HepG2 (cell line): ENCODE data around the gene CEP162. TPM values are rescaled to one million over a fixed set of nuclear protein-coding genes. Genes with fewer than 3 reads are reported as not detected.

Source experiments
- ATAC-seq: fragments of 200-7000 bp; cut with Tn5 transposase; 3 replicates; pipeline ENCODE4 v1.9.1; 2020; ENCODE audit warnings: mild to moderate bottlenecking, moderate library complexity
- BruUV-seq: library from RNA; stranded (reverse); fragments of 400-500 nt; replicated peaks from 2 replicates; lab custom pipeline; 2021; lab: Mats Ljungman, UMichigan
- CTCF ChIA-PET: fragments of 300-600 bp; formaldehyde crosslinking; extraction: SDS; loops from one replicate; lab custom pipeline; 2021; ENCODE audit warnings: low total read pairs, inconsistent platforms, low intra/inter-chr PET ratio; lab: Yijun Ruan, JAX
- POLR2A ChIA-PET: fragments of 350-600 bp; sonication (Branson Sonifier 250); formaldehyde crosslinking; loops from one replicate; lab custom pipeline; 2020; ENCODE audit warnings: antibody characterized with exemption, inconsistent platforms; lab: Yijun Ruan, JAX
- DNase-seq: peaks from one replicate; pipeline ENCODE4 v3.0.0-alpha.2; 2015; ENCODE audit warnings: low spot score
- FAIRE-seq: peaks from 3 replicates; lab custom pipeline; 2011; peaks lifted over from hg19 to GRCh38; lab: Jason Lieb, UNC
- H2AFZ ChIP-seq: one replicate; pipeline ENCODE4 v1.6.1; 2011; ENCODE audit warnings: low read length, inconsistent platforms
- H3K27ac ChIP-seq: fragments of 300-600 bp; 3 replicates; pipeline ENCODE4 v1.8.0; 2011; ENCODE audit warnings: mixed run types, mild to moderate bottlenecking, mixed read lengths, low read length, inconsistent platforms; ENCODE audit not compliant: insufficient read depth; ENCODE audit errors: extremely low read length
- H3K27me3 ChIP-seq, 2 experiments: fragments of 200-600 bp in 1 of 2; 2 replicates in 1 of 2; 3 replicates in 1 of 2; pipeline versions ENCODE4 v1.6.0 to v1.8.0; 2011; ENCODE audit warnings: low read length in 2 of 2, mild to moderate bottlenecking in 2 of 2, moderate library complexity in 2 of 2, inconsistent platforms in 1 of 2; ENCODE audit not compliant: insufficient read depth in 2 of 2, control insufficient read depth in 1 of 2
- H3K36me3 ChIP-seq, 2 experiments: fragments of 200-600 bp in 1 of 2; replicated peaks in 1 of 2; 2 replicates in 1 of 2; 3 replicates in 1 of 2; pipeline versions ENCODE4 v1.5.1 to v1.8.0; 2011; ENCODE audit warnings: low read length in 2 of 2, inconsistent platforms in 1 of 2; ENCODE audit not compliant: insufficient read depth in 2 of 2, control insufficient read depth in 1 of 2
- H3K4me1 ChIP-seq: 2 replicates; pipeline ENCODE4 v1.5.1; 2012; ENCODE audit warnings: low read length, inconsistent platforms; ENCODE audit not compliant: insufficient read depth
- H3K4me2 ChIP-seq: 2 replicates; pipeline ENCODE4 v1.6.0; 2011; ENCODE audit warnings: low read depth, low read length, inconsistent platforms
- H3K4me3 ChIP-seq, 3 experiments: fragments of 200-600 bp in 1 of 3; sonication (generic), shearing (Covaris generic) in 1 of 3; replicated peaks in 1 of 3; 2 replicates each; pipeline ENCODE4 v1.5.1; 2011 to 2016; ENCODE audit warnings: low read length in 3 of 3, inconsistent platforms in 2 of 3, low read depth in 2 of 3, mild to moderate bottlenecking in 2 of 3, control low read depth in 1 of 3, mixed read lengths in 1 of 3; ENCODE audit not compliant: insufficient read depth in 1 of 3
- H3K79me2 ChIP-seq: one replicate; pipeline ENCODE4 v1.6.1; 2011; ENCODE audit warnings: low read length, inconsistent platforms; ENCODE audit not compliant: insufficient read depth
- H3K9ac ChIP-seq: 2 replicates; pipeline ENCODE4 v1.6.0; 2011; ENCODE audit warnings: mild to moderate bottlenecking, low read depth, low read length, inconsistent platforms; ENCODE audit not compliant: insufficient read depth
- H3K9me3 ChIP-seq: 2 replicates; pipeline ENCODE4 v1.5.1; 2012; ENCODE audit warnings: mild to moderate bottlenecking, low read length
- H4K20me1 ChIP-seq: 2 replicates; pipeline ENCODE4 v1.6.0; 2011; ENCODE audit warnings: inconsistent platforms, mild to moderate bottlenecking, low read length, moderate library complexity; ENCODE audit not compliant: insufficient read depth
- AHR ChIP-seq: IDR thresholded peaks from 2 replicates; pipeline ENCODE4 v1.6.1; 2018; ENCODE audit warnings: missing genetic modification reagents, missing compliant biosample characterization
- ATAD3A ChIP-seq: sonication (generic); formaldehyde crosslinking; IDR thresholded peaks from 2 replicates; pipeline ENCODE4 v1.4.0; 2020; ENCODE audit warnings: missing genetic modification reagents
- GABPA ChIP-seq, 2 experiments: IDR thresholded peaks; 2 replicates each; pipeline ENCODE4 v1.6.1; 2011 to 2016; ENCODE audit warnings: low read depth in 2 of 2, low read length in 1 of 2, missing biosample characterization in 1 of 2, missing genetic modification characterization in 1 of 2
- HNRNPH1 ChIP-seq: fragments of 200-400 bp; formaldehyde crosslinking; optimal IDR thresholded peaks from 2 replicates; pipeline ENCODE3; 2017; ENCODE audit warnings: mild to moderate bottlenecking, low read depth, low read length
- HNRNPUL1 ChIP-seq: fragments of 200-400 bp; formaldehyde crosslinking; IDR thresholded peaks from 2 replicates; pipeline ENCODE4 v1.6.1; 2017; ENCODE audit warnings: low read depth, mild to moderate bottlenecking, low read length, moderate library complexity
- NFYC ChIP-seq: IDR thresholded peaks from 2 replicates; pipeline ENCODE4 v1.6.1; 2016; ENCODE audit warnings: missing genetic modification reagents, missing compliant biosample characterization
- SRSF9 ChIP-seq: fragments of 200-400 bp; formaldehyde crosslinking; IDR thresholded peaks from 2 replicates; pipeline ENCODE4 v1.6.1; 2018; ENCODE audit warnings: borderline replicate concordance, mild to moderate bottlenecking, low read depth, low read length; ENCODE audit not compliant: insufficient read depth, poor library complexity, severe bottlenecking
- ZBTB38 ChIP-seq: sonication (generic); formaldehyde crosslinking; IDR thresholded peaks from 2 replicates; pipeline ENCODE4 v1.5.1; 2020; ENCODE audit warnings: mild to moderate bottlenecking, missing genetic modification reagents
- ZNF256 ChIP-seq: sonication (generic); formaldehyde crosslinking; conservative IDR thresholded peaks from 2 replicates; pipeline ENCODE4 v1.4.0; 2020; ENCODE audit warnings: missing genetic modification reagents
- ZNF496 ChIP-seq: sonication (generic); formaldehyde crosslinking; IDR thresholded peaks from 2 replicates; pipeline ENCODE4 v1.8.1; 2023; ENCODE audit warnings: mild to moderate bottlenecking, moderate library complexity, missing genetic modification reagents; ENCODE audit not compliant: insufficient replicate concordance
- ZNF543 ChIP-seq: sonication (generic); formaldehyde crosslinking; IDR thresholded peaks from 2 replicates; pipeline ENCODE4 v1.4.0; 2020; ENCODE audit warnings: mild to moderate bottlenecking, missing genetic modification reagents
- ZNF709 ChIP-seq: sonication (generic); formaldehyde crosslinking; IDR thresholded peaks from 2 replicates; pipeline ENCODE4 v1.5.0; 2020; ENCODE audit warnings: mild to moderate bottlenecking, missing genetic modification reagents
- ZNF766 ChIP-seq: sonication (generic); formaldehyde crosslinking; IDR thresholded peaks from 2 replicates; pipeline ENCODE4 v1.5.0; 2020; ENCODE audit warnings: missing genetic modification reagents, borderline replicate concordance
- WGBS: methylation state at CpG from one replicate; pipeline ENCODE4 v1.1.6; 2017; ENCODE audit warnings: low lambda C conversion rate; 5-methylcytosine and 5-hydroxymethylcytosine counted together
- in situ Hi-C: cut with HindIII; loops from 2 replicates; pipeline ENCODE4 v1.10.0; 2017; ENCODE audit warnings: low pct_unique_long_range_greater_than_20kb; ENCODE audit not compliant: extremely low pct_ligation_motif_present
- intact Hi-C: fragments of 100-400 bp; cut with micrococcal nuclease; formaldehyde crosslinking; loops from one replicate; pipeline ENCODE4 v1.10.0; 2022; ENCODE audit not compliant: unreplicated experiment
- polyA plus RNA-seq, 8 experiments: library from polyadenylated mRNA; depleted of rRNA in 3 of 8; stranded (reverse) in 7 of 8; unstranded in 1 of 8; fragments of >200 nt; fragmentation: Illumina TruSeq in 4 of 8; extraction: Trizol in 4 of 8; gene quantifications; 2 replicates each; pipeline versions ENCODE4 v1.2.1 to v1.2.3, GENCODE V29; 2011 to 2016; ENCODE audit warnings: low read depth in 4 of 8, missing spikeins in 1 of 8, mixed read lengths in 1 of 8; ENCODE audit not compliant: insufficient read depth in 1 of 8
- total RNA-seq, 5 experiments: library from RNA; depleted of rRNA; stranded (reverse); fragments of >200 nt; fragmentation: Illumina TruSeq; extraction: Trizol; gene quantifications; 2 replicates each; pipeline ENCODE4 v1.2.3, GENCODE V29; 2016; ENCODE audit warnings: low read depth in 1 of 5
- TF ChIP-seq, protein P1 (sequence below): sonication (generic); formaldehyde crosslinking; IDR thresholded peaks from 2 replicates; pipeline ENCODE4 v1.4.0; 2020; ENCODE audit warnings: missing genetic modification reagents
- TF ChIP-seq, protein P2 (sequence below): sonication (generic); formaldehyde crosslinking; conservative IDR thresholded peaks from 2 replicates; pipeline ENCODE4 v1.4.0; 2020; ENCODE audit warnings: missing genetic modification reagents

CEP162 gene
- total and polyA plus RNA-seq, 2 of the 13 experiments (the other 11 are each of a cell fraction or from before 2014, with no cell fraction given) = 0.50 to 7.9 TPM

DNA sequence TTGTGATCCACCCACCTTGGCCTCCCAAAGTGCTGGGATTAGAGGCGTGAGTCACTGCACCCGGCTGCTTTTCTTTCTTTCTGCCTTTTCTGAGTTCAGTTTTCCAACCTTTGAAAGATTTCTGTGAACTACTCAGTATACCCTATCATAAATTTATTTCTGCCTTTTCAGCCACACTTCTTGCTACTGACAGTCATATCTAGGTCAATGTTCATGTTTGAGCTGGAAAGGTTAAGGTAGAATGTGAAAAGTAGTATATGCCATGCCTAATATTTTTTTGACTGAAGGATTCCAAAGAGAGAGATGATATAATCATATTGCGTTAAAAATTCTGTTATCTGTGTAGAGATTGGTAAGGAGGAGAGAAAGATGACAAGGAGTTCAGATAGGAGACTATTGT is 25.9 kb upstream of the CEP162 start:
- POLR2A ChIA-PET = no interaction called here

More for the DNA sequence above, 25.9 kb upstream of the CEP162 start:
- Histone ChIP-seq H3K27ac (no peak overlapping the region), H3K9ac (no peak overlapping the region), H2AFZ (no peak overlapping the region), H3K36me3 (no peaks in the 10 kb centered on the region), H3K4me1 (peaks cover 25% of the 10 kb centered on the region), H3K4me3 (no peak overlapping the region), H3K9me3 (no peaks in the 10 kb centered on the region), H3K79me2 (no peaks in the 10 kb centered on the region), H4K20me1 (no peaks in the 10 kb centered on the region), H3K27me3 (no peaks in the 10 kb centered on the region), H3K4me2 (no peak overlapping the region)
- intact Hi-C loops (no loop called here), in situ Hi-C loops (no loop called here)
- ATAC-seq = no peak
- CTCF ChIA-PET = no interaction called here
- no peak for FAIRE-seq
- BruUV-seq = no TSS peak
- 79% methylated on average over 3 of the region's 3 CpGs for WGBS
- no peak for DNase-seq
- TF ChIP-seq GABPA (IDR thresholded peaks at IDR 0.05; ENCODE audit: low read depth, low read length) = no peak
- TF ChIP-seq GABPA (CRISPR knock-in tag; IDR thresholded peaks at IDR 0.05; ENCODE audit: low read depth) = no peak
- TF ChIP-seq ZBTB38 = no peak
- TF ChIP-seq, protein P1, sequence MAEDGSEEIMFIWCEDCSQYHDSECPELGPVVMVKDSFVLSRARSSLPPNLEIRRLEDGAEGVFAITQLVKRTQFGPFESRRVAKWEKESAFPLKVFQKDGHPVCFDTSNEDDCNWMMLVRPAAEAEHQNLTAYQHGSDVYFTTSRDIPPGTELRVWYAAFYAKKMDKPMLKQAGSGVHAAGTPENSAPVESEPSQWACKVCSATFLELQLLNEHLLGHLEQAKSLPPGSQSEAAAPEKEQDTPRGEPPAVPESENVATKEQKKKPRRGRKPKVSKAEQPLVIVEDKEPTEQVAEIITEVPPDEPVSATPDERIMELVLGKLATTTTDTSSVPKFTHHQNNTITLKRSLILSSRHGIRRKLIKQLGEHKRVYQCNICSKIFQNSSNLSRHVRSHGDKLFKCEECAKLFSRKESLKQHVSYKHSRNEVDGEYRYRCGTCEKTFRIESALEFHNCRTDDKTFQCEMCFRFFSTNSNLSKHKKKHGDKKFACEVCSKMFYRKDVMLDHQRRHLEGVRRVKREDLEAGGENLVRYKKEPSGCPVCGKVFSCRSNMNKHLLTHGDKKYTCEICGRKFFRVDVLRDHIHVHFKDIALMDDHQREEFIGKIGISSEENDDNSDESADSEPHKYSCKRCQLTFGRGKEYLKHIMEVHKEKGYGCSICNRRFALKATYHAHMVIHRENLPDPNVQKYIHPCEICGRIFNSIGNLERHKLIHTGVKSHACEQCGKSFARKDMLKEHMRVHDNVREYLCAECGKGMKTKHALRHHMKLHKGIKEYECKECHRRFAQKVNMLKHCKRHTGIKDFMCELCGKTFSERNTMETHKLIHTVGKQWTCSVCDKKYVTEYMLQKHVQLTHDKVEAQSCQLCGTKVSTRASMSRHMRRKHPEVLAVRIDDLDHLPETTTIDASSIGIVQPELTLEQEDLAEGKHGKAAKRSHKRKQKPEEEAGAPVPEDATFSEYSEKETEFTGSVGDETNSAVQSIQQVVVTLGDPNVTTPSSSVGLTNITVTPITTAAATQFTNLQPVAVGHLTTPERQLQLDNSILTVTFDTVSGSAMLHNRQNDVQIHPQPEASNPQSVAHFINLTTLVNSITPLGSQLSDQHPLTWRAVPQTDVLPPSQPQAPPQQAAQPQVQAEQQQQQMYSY (CRISPR knock-in tag) = no peak
- TF ChIP-seq SRSF9 = no peak
- TF ChIP-seq ZNF496 (CRISPR knock-in tag) = no peak
- TF ChIP-seq HNRNPUL1 = no peak
- TF ChIP-seq ZNF543 (CRISPR knock-in tag) = no peak
- TF ChIP-seq, protein P2, sequence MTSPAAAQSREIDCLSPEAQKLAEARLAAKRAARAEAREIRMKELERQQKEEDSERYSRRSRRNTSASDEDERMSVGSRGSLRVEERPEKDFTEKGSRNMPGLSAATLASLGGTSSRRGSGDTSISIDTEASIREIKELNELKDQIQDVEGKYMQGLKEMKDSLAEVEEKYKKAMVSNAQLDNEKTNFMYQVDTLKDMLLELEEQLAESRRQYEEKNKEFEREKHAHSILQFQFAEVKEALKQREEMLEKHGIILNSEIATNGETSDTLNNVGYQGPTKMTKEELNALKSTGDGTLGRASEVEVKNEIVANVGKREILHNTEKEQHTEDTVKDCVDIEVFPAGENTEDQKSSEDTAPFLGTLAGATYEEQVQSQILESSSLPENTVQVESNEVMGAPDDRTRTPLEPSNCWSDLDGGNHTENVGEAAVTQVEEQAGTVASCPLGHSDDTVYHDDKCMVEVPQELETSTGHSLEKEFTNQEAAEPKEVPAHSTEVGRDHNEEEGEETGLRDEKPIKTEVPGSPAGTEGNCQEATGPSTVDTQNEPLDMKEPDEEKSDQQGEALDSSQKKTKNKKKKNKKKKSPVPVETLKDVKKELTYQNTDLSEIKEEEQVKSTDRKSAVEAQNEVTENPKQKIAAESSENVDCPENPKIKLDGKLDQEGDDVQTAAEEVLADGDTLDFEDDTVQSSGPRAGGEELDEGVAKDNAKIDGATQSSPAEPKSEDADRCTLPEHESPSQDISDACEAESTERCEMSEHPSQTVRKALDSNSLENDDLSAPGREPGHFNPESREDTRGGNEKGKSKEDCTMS (CRISPR knock-in tag) = no peak
- no peak for TF ChIP-seq NFYC
- no peak for TF ChIP-seq AHR (CRISPR knock-in tag)
- no peak for TF ChIP-seq ATAD3A (CRISPR knock-in tag)
- no peak for TF ChIP-seq ZNF256 (CRISPR knock-in tag)
- no peak for TF ChIP-seq ZNF766 (CRISPR knock-in tag)
- no peak for TF ChIP-seq ZNF709
- no peak for TF ChIP-seq HNRNPH1
